Vagina (tissue), 2 donors: ENCODE data around the gene PPP2R2D. TPM values are rescaled to one million over a fixed set of nuclear protein-coding genes. Genes with fewer than 3 reads are reported as not detected.

Experiments
- DNase-seq, 2 donors: peaks; one replicate each; pipeline ENCODE4 v3.0.0-alpha.2; 2017; ENCODE audit errors: extremely low spot score in 2 of 2
- H3K27ac ChIP-seq: fragments of 200-600 bp; sonication (generic); one replicate; pipeline ENCODE4 v1.5.1; 2019
- H3K27me3 ChIP-seq: fragments of 200-600 bp; sonication (generic); one replicate; pipeline ENCODE4 v1.5.1; 2019
- H3K36me3 ChIP-seq, 2 donors: fragments of 200-600 bp; sonication (generic); one replicate each; pipeline ENCODE4 v1.5.1; 2017 to 2019
- H3K4me1 ChIP-seq: fragments of 200-600 bp; sonication (generic); one replicate; pipeline ENCODE4 v1.5.1; 2019
- H3K4me3 ChIP-seq, 2 donors: fragments of 200-600 bp; sonication (generic); 1 replicate in 1 of 2; 2 replicates in 1 of 2; pipeline ENCODE4 v1.5.1; 2016 to 2019
- H3K9me3 ChIP-seq: fragments of 200-600 bp; sonication (generic); one replicate; pipeline ENCODE4 v1.5.1; 2019
- POLR2A ChIP-seq, 2 donors: fragments of 450-650 bp; IDR thresholded peaks; one replicate each; pipeline ENCODE4 v1.6.1; 2017; ENCODE audit warnings: antibody characterized with exemption in 2 of 2, mild to moderate bottlenecking in 2 of 2, moderate library complexity in 2 of 2
- POLR2AphosphoS5 ChIP-seq, 2 donors: sonication (generic); formaldehyde crosslinking; IDR thresholded peaks; one replicate each; pipeline ENCODE4 v1.9.0; 2017; ENCODE audit warnings: antibody characterized with exemption in 2 of 2, mild to moderate bottlenecking in 2 of 2, low read depth in 1 of 2; ENCODE audit not compliant: insufficient read depth in 1 of 2
- intact Hi-C: fragments of 100-400 bp; cut with DNase I; formaldehyde crosslinking; loops from one replicate; pipeline ENCODE4 v1.15.1; 2023
- total RNA-seq: library from RNA; depleted of rRNA; stranded (reverse); fragments of >200 nt; gene quantifications from one replicate; pipeline ENCODE4 v1.2.3, GENCODE V29; 2016
- TF ChIP-seq, protein P1 (sequence below), 3 experiments: fragments of 450-650 bp in 2 of 3; fragments of 200-600 bp in 1 of 3; sonication (generic) in 1 of 3; IDR thresholded peaks; one replicate each; pipeline ENCODE4 v1.5.1; 2017 to 2019; ENCODE audit warnings: antibody characterized with exemption in 3 of 3, mild to moderate bottlenecking in 2 of 3, moderate library complexity in 2 of 3

Gene PPP2R2D
- total RNA-seq, 1 donor from 2014 or later, result 49.4 TPM

DNA sequence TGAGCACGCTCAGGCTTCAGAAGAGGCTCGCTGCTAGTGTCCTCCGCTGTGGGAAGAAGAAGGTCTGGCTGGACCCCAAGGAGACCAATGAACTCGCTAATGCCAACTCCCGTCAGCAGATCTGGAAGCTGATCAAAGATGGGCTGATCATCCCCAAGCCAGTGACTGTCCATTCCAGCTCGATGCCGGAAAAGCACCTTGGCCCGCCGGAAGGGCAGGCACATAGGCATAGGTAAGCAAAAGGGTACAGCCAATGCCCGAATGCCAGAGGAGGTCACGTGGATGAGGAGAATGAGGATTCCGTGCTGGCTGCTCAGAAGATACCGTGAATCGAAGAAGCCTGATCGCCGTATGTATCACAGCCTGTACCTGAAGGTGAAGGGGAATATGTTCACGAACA lies 5.7 kb upstream of the PPP2R2D start:
- no peaks in the 10 kb centered on the region for H3K27me3 ChIP-seq
- H3K4me1 ChIP-seq, result peaks cover 5% of the 10 kb centered on the region
- intact Hi-C loops, result no loop called here
- H3K4me3 ChIP-seq, result no peak overlapping the region
- no peak for DNase-seq
- H3K9me3 ChIP-seq, result no peaks in the 10 kb centered on the region
- TF ChIP-seq, protein P1, sequence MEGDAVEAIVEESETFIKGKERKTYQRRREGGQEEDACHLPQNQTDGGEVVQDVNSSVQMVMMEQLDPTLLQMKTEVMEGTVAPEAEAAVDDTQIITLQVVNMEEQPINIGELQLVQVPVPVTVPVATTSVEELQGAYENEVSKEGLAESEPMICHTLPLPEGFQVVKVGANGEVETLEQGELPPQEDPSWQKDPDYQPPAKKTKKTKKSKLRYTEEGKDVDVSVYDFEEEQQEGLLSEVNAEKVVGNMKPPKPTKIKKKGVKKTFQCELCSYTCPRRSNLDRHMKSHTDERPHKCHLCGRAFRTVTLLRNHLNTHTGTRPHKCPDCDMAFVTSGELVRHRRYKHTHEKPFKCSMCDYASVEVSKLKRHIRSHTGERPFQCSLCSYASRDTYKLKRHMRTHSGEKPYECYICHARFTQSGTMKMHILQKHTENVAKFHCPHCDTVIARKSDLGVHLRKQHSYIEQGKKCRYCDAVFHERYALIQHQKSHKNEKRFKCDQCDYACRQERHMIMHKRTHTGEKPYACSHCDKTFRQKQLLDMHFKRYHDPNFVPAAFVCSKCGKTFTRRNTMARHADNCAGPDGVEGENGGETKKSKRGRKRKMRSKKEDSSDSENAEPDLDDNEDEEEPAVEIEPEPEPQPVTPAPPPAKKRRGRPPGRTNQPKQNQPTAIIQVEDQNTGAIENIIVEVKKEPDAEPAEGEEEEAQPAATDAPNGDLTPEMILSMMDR (IDR thresholded peaks at IDR 0.05), result no peak
- TF ChIP-seq POLR2A (IDR thresholded peaks at IDR 0.05), result no peak
- no peak for TF ChIP-seq POLR2AphosphoS5 (IDR thresholded peaks at IDR 0.05; ENCODE audit: insufficient read depth in 1 of 2, low read depth in 1 of 2)
- no peaks in the 10 kb centered on the region for H3K36me3 ChIP-seq
- H3K27ac ChIP-seq, result no peak overlapping the region

DNA sequence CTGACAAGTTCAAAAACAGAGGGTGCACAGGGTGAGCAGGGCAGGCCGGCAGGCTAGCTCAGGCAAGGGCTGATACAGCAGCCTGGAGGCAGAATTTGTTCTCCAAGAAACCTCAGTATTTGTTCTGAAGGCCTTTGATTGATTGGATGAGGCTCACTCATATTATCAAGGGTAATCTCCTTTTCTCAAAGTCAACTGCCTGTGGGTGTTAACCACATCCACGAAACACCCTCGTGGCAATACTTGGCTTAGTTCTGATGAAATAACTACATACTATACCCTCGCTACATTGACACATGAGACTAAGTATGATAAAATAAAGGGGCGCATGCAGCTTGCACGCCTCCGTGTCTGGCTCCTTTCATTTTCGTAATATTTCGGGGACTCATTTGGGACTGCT lies 4.4 kb upstream of the PPP2R2D start:
- no peaks in the 10 kb centered on the region for H3K27me3 ChIP-seq
- no peak for DNase-seq
- intact Hi-C loops, result no loop called here

DNA sequence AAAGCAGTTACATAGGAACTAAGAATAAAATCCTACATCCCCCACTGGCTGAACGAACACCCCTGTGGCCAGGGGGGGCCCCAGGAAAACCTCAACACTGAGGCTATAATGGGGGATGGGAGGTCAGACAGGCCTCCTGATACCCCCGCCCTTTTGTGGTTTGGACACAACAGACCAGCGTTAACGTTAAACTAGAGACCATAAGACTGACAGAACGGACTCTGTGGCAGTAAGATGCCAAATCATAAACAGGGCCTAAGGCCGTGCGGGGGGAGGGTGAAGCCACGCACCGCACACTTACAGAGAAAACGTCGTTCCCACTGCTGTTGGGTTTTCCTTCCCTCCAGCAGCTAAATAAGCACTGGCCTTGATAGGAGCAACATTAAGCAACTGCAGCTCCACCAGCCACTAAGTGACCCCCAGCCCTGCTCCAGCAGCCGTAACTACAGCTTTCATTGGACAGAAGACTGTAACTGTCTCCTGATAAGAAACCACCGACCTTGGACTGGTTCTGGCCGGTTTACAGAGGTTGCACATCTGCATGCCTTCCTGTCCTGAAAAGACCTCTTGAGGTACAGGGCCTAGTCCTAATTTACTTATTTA lies 3.4 kb upstream of the PPP2R2D start:
- H3K4me3 ChIP-seq, result no peak overlapping the region
- no peaks in the 10 kb centered on the region for H3K27me3 ChIP-seq
- no peak for DNase-seq
- H3K4me1 ChIP-seq, result peaks cover 15% of the 10 kb centered on the region
- H3K27ac ChIP-seq, result no peak overlapping the region
- no peak for TF ChIP-seq POLR2A (IDR thresholded peaks at IDR 0.05)
- TF ChIP-seq POLR2AphosphoS5 (IDR thresholded peaks at IDR 0.05; ENCODE audit: insufficient read depth in 1 of 2, low read depth in 1 of 2), result no peak
- TF ChIP-seq, protein P1 (IDR thresholded peaks at IDR 0.05), result no peak
- H3K9me3 ChIP-seq, result no peaks in the 10 kb centered on the region
- intact Hi-C loops, result no loop called here
- H3K36me3 ChIP-seq, result no peaks in the 10 kb centered on the region

More for the DNA sequence above, 4.4 kb upstream of the PPP2R2D start:
- no peaks in the 10 kb centered on the region for H3K9me3 ChIP-seq
- peaks cover 6% of the 10 kb centered on the region for H3K4me1 ChIP-seq
- no peaks in the 10 kb centered on the region for H3K36me3 ChIP-seq
- TF ChIP-seq POLR2A (IDR thresholded peaks at IDR 0.05), result no peak
- no peak overlapping the region for H3K27ac ChIP-seq
- no peak overlapping the region for H3K4me3 ChIP-seq

DNA sequence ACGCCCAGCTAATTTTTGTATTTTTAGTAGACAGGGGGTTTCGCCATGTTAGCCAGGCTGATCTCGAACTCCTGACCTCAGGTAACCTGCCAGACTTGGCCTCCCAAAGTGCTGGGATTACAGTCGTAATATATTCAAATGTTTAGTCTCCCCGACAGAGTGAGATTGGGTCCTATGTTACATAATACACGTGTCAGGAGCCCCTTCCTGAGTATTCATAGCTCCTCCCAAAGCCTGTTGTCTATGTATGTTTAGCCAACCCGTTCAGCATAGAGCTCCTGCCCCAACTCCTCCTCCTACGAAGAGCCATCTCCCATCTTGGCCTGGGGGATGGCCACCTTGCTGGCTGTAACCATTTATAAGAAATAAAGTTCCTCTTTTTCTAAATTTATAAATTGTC lies 2.7 kb upstream of the PPP2R2D start:
- no peak overlapping the region for H3K4me3 ChIP-seq
- H3K4me1 ChIP-seq, result peaks cover 22% of the 10 kb centered on the region
- intact Hi-C loops, result no loop called here
- no peak for DNase-seq
- H3K27me3 ChIP-seq, result no peaks in the 10 kb centered on the region
- H3K9me3 ChIP-seq, result no peaks in the 10 kb centered on the region
- no peaks in the 10 kb centered on the region for H3K36me3 ChIP-seq
- no peak overlapping the region for H3K27ac ChIP-seq
- TF ChIP-seq, protein P1 (IDR thresholded peaks at IDR 0.05), result no peak

DNA sequence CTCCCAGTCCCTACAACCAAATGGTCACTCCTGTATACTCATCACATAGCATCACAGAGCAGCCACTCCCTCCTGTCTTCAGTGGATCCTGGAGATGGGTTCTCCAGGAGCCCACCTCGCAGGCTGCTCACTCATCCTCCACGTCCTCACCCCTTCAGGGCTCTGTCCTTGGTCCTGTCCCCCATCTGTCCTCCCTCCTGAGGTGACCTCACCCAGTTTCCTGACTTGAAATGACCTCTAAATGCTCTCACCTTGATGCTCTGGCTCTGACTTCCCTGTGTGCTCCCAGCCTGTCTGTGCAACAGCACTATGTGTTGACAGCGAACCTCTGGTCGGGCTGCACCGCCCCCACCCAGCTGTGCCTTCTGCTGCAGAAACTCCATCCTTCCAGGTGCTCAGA lies 2.1 kb upstream of the PPP2R2D start:
- no peaks in the 10 kb centered on the region for H3K9me3 ChIP-seq
- H3K36me3 ChIP-seq, result no peaks in the 10 kb centered on the region
- no peak overlapping the region for H3K27ac ChIP-seq
- H3K4me1 ChIP-seq, result peaks cover 28% of the 10 kb centered on the region
- TF ChIP-seq, protein P1 (IDR thresholded peaks at IDR 0.05), result no peak
- TF ChIP-seq POLR2AphosphoS5 (IDR thresholded peaks at IDR 0.05; ENCODE audit: insufficient read depth in 1 of 2, low read depth in 1 of 2), result no peak
- no peak for DNase-seq
- H3K4me3 ChIP-seq, result no peak overlapping the region
- intact Hi-C loops, result no loop called here
- H3K27me3 ChIP-seq, result no peaks in the 10 kb centered on the region
